Fibroblast of villous mesenchyme (primary cell): Measurements from ENCODE around the gene BTNL3. TPM values are rescaled to one million over a fixed set of nuclear protein-coding genes. Genes with fewer than 3 reads are reported as not detected.

Experiments
- DNase-seq: peaks from one replicate; pipeline ENCODE4 v3.0.0-alpha.2; 2010; ENCODE audit warnings: low read depth
- H3K4me3 ChIP-seq: 2 replicates; pipeline ENCODE4 v1.5.1; 2011; ENCODE audit warnings: low read depth, mild to moderate bottlenecking, low read length
- total RNA-seq: library from RNA; depleted of rRNA; stranded (reverse); fragments of >200 nt; gene quantifications from 2 replicates; pipeline ENCODE4 v1.2.3, GENCODE V29; 2012
- TF ChIP-seq, protein P1 (sequence below): IDR thresholded peaks from 2 replicates; pipeline ENCODE4 v1.5.1; 2012; ENCODE audit warnings: low read depth, mild to moderate bottlenecking, low read length; ENCODE audit not compliant: insufficient read depth

Gene BTNL3
- total RNA-seq, 1 donor: not detected

DNA sequence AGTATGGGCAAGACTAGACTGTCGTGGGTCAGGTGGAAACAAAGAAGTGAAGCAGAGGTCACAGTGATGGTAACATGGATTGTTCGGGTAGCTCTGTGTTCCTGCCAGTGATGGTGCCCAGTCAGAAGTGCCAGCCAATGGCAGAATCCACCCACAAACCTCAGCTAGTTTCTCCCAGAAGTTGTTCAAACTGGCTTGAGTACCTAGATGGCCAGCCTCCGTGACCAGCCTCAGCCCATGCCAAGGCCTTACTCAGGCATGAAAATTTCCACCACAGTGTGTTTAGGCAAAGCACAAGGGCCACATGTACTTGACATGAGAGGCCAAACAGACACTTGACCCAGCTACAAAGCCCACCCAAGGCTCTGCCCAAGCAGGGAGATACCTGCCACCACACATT, 32.0 kb downstream of the BTNL3 start:
- no peak for DNase-seq
- TF ChIP-seq, protein P1, sequence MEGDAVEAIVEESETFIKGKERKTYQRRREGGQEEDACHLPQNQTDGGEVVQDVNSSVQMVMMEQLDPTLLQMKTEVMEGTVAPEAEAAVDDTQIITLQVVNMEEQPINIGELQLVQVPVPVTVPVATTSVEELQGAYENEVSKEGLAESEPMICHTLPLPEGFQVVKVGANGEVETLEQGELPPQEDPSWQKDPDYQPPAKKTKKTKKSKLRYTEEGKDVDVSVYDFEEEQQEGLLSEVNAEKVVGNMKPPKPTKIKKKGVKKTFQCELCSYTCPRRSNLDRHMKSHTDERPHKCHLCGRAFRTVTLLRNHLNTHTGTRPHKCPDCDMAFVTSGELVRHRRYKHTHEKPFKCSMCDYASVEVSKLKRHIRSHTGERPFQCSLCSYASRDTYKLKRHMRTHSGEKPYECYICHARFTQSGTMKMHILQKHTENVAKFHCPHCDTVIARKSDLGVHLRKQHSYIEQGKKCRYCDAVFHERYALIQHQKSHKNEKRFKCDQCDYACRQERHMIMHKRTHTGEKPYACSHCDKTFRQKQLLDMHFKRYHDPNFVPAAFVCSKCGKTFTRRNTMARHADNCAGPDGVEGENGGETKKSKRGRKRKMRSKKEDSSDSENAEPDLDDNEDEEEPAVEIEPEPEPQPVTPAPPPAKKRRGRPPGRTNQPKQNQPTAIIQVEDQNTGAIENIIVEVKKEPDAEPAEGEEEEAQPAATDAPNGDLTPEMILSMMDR: no peak
- H3K4me3 ChIP-seq: no peak overlapping the region

DNA sequence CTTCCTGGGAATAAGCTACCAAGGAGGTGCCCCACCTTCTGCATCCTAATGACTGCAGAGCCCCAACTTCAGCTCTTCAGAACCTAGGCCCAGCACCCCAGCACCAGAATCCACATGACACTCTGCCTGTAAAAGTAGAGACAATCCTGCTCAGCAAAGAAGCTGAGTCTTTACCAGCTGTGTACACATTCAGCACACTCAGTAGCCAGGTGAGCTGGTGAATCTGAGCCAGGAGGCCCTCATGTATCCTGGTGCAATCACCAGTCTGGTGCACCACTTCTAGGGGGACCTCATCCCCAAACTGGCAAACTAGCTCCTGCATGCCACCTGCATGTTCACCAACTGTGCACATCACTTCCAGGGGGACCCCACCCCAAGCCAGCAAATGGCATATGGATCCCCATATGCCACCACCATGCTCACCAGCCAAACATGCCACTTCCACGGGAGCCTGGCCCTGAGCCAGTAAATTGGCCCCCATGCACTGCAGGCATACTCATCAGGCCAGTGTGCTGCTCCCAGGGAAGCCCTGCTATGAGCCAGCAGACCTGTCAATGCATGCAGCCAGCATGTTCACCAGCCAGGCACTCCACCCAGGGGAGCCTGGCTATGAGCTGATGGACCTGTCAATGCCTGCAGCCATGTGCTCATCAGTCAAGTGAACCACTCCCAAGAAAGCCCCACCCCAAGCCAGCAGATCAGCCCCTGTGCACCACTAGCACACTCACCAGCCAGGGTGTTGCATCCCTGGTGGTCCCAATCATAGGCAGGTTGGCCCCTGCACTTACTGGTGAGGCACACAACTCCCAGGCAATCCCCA, 35.8 kb downstream of the BTNL3 start:
- H3K4me3 ChIP-seq: no peak overlapping the region

DNA sequence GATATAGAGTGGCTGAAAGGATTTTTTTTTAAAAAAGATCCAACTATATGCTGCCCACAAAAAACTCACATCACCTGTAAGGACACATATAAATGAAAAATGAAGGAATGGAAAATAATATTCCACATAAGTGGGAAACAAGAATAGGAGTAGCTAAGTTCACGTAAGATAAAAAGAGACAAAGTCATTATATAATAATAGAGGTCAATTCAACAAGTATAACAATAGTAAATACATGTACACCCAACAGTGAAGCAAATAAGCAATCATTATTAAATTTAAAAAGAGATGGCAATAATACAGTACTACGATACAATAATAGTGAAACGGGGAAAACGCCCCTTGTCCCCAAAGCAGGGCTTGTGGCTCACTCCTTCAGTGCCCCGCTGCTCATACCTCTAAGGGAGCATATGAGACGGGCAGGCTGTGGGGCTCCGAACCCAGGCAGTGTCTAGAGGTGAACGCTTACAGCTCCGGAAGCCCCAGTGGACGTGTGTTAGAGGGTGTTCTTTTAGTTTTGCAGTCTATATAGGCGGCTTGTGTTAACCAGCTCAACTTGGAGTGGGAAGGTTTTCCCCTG, 38.9 kb downstream of the BTNL3 start:
- no peak overlapping the region for H3K4me3 ChIP-seq
- DNase-seq: no peak
- TF ChIP-seq, protein P1: no peak

More for the DNA sequence above, 35.8 kb downstream of the BTNL3 start:
- no peak for DNase-seq
- TF ChIP-seq, protein P1: no peak

DNA sequence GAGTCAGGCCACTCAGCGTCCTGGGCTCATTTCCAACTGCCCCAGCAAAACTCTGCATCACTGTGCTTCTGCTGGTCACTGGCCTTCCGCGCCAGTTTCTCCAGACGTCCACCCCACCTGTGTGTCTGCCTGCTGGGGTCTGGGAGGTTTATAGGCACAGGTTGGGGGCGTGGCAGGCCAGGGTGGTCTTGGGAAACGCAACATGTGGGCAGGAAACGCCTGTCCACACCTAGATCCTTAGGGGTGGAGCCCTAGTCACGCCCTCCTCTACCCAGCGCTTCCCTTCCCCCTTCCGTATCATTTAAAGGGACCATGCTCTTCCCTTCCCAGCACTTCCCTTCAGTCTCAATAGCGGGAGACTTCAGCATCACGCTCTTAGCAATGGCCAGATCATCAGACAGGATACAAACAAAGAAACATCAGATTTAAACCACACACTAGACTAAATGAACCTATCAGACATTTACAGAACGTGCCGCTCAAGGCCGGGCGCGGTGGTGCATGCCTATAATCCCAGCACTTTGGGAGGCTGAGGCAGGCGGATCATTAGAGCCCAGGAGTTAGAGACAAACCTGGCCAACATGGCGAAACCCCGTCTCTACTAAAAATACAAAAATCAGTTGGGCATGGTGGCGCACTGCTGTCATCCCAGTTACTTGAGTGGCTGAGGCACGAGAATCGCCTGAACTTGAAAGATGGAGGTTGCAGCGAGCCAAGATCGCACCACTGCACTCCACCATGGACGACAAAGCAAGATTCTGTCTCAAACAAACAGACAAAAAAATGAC, 39.6 kb downstream of the BTNL3 start:
- H3K4me3 ChIP-seq: no peak overlapping the region
- no peak for DNase-seq
- TF ChIP-seq, protein P1: no peak

GRCh38 chr5:181031716-181032115, 43.1 kb downstream of the BTNL3 start:
- H3K4me3 ChIP-seq: no peak overlapping the region
- no peak for DNase-seq
- TF ChIP-seq, protein P1: no peak

GRCh38 chr5:181035991-181036815, 47.6 kb downstream of the BTNL3 start:
- H3K4me3 ChIP-seq: no peak overlapping the region
- DNase-seq: no peak
- TF ChIP-seq, protein P1: no peak
